ENCODE data around the gene SLC38A11. TPM values are rescaled to one million over a fixed set of nuclear protein-coding genes. Genes with fewer than 3 reads are reported as not detected.

SLC38A11 gene
- polyA plus RNA-seq, 1 donor (not counting 4 experiments of a cell fraction or from before 2014, with no cell fraction given) = not detected

GRCh38 chr2:164850235-164850634 is 105.1 kb downstream of the SLC38A11 start:
- no peaks in the 10 kb centered on the region for H3K9me1 ChIP-seq (ENCODE audit: control insufficient read depth, extremely low read depth, insufficient read depth, low read length)
- no peaks in the 10 kb centered on the region for H3K27me3 ChIP-seq (ENCODE audit: control insufficient read depth, extremely low read depth, insufficient read depth, low read length)
- H3K79me2 ChIP-seq (ENCODE audit: control insufficient read depth, insufficient read depth, low read length) = no peaks in the 10 kb centered on the region
- dilution Hi-C loops (cut with MboI; ENCODE audit: extremely low pct_ligation_motif_present, low sequenced_read_pairs) = no loop called here
- no peak overlapping the region for H3K9ac ChIP-seq (ENCODE audit: control insufficient read depth, extremely low read depth, insufficient read depth, low read length)
- no peak overlapping the region for H3K4me2 ChIP-seq (ENCODE audit: control insufficient read depth, extremely low read depth, insufficient read depth, low read depth, low read length)
- H3K36me3 ChIP-seq (ENCODE audit: control insufficient read depth in 2 of 2, extremely low read depth in 1 of 2, insufficient read depth in 2 of 2, low read length in 2 of 2) = no peaks in the 10 kb centered on the region
- no peaks in the 10 kb centered on the region for H3K9me3 ChIP-seq (ENCODE audit: control insufficient read depth, low read depth, low read length)
- no peak for DNase-seq (ENCODE audit: low read depth, low spot score)
- H2AFZ ChIP-seq (ENCODE audit: control insufficient read depth, low read length) = no peak overlapping the region
- H3K4me1 ChIP-seq (ENCODE audit: control insufficient read depth, extremely low read depth, insufficient read depth, low read length) = peaks cover 15% of the 10 kb centered on the region
- no peak overlapping the region for H3K27ac ChIP-seq (ENCODE audit: control insufficient read depth, insufficient read depth, low read length)
- H3K4me3 ChIP-seq (ENCODE audit: control insufficient read depth in 2 of 3, extremely low read depth in 1 of 3, insufficient read depth in 2 of 3, low read depth in 1 of 3, low read length in 3 of 3) = no peak overlapping the region
- no peaks in the 10 kb centered on the region for H4K20me1 ChIP-seq (ENCODE audit: control insufficient read depth, extremely low read depth, insufficient read depth, low read length)
- peak; percentile 5 for FAIRE-seq
- TF ChIP-seq CTCF (optimal IDR thresholded peaks at IDR 0.05 in 1 of 3, IDR thresholded peaks at IDR 0.05 in 1 of 3, conservative IDR thresholded peaks at IDR 0.05 in 1 of 3; ENCODE audit: extremely low read depth in 1 of 3, insufficient read depth in 2 of 3, low read length in 3 of 3) (no peak), EZH2 (IDR thresholded peaks at IDR 0.05; ENCODE audit: low read length) (no peak)

GRCh38 chr2:164849506-164849905 is 105.8 kb downstream of the SLC38A11 start:
- DNase-seq (ENCODE audit: low read depth, low spot score) = no peak
- Histone ChIP-seq H3K4me1 (ENCODE audit: control insufficient read depth, extremely low read depth, insufficient read depth, low read length) (peaks cover 15% of the 10 kb centered on the region), H3K9me1 (ENCODE audit: control insufficient read depth, extremely low read depth, insufficient read depth, low read length) (no peaks in the 10 kb centered on the region), H3K4me3 (ENCODE audit: control insufficient read depth in 2 of 3, extremely low read depth in 1 of 3, insufficient read depth in 2 of 3, low read depth in 1 of 3, low read length in 3 of 3) (no peak overlapping the region), H2AFZ (ENCODE audit: control insufficient read depth, low read length) (no peak overlapping the region), H3K27ac (ENCODE audit: control insufficient read depth, insufficient read depth, low read length) (no peak overlapping the region), H3K27me3 (ENCODE audit: control insufficient read depth, extremely low read depth, insufficient read depth, low read length) (no peaks in the 10 kb centered on the region), H4K20me1 (ENCODE audit: control insufficient read depth, extremely low read depth, insufficient read depth, low read length) (no peaks in the 10 kb centered on the region), H3K36me3 (ENCODE audit: control insufficient read depth in 2 of 2, extremely low read depth in 1 of 2, insufficient read depth in 2 of 2, low read length in 2 of 2) (no peaks in the 10 kb centered on the region), H3K4me2 (ENCODE audit: control insufficient read depth, extremely low read depth, insufficient read depth, low read depth, low read length) (no peak overlapping the region), H3K9me3 (ENCODE audit: control insufficient read depth, low read depth, low read length) (no peaks in the 10 kb centered on the region), H3K79me2 (ENCODE audit: control insufficient read depth, insufficient read depth, low read length) (no peaks in the 10 kb centered on the region), H3K9ac (ENCODE audit: control insufficient read depth, extremely low read depth, insufficient read depth, low read length) (no peak overlapping the region)
- dilution Hi-C loops (cut with MboI; ENCODE audit: extremely low pct_ligation_motif_present, low sequenced_read_pairs) = no loop called here
- FAIRE-seq = peak; percentile 17
- TF ChIP-seq CTCF (optimal IDR thresholded peaks at IDR 0.05 in 1 of 3, IDR thresholded peaks at IDR 0.05 in 1 of 3, conservative IDR thresholded peaks at IDR 0.05 in 1 of 3; ENCODE audit: extremely low read depth in 1 of 3, insufficient read depth in 2 of 3, low read length in 3 of 3) (no peak), EZH2 (IDR thresholded peaks at IDR 0.05; ENCODE audit: low read length) (no peak)

Measured in keratinocyte (primary cell).